Superior temporal gyrus (tissue), 1 donor: Measurements from ENCODE around the gene RIOK1.
"Not testable (repeated sequence)": the region's sequence is repeated elsewhere in the genome, so short reads cannot be mapped to it uniquely, and the experiment has no call there.

Source experiments
- DNase-seq: peaks from one replicate; pipeline ENCODE4 v3.0.0-alpha.2; 2016; ENCODE audit errors: extremely low spot score

RIOK1 gene

GRCh38 chr6:7441048-7441775 lies 51.6 kb downstream of the RIOK1 start:
- DNase-seq = no peak

GRCh38 chr6:7442467-7442866 lies 52.9 kb downstream of the RIOK1 start:
- DNase-seq = no peak

- no peak for DNase-seq
These were observed 55.5 kb downstream of the RIOK1 start for GRCh38 chr6:7445101-7445500.

- no peak for DNase-seq
These were observed 56.4 kb downstream of the RIOK1 start for GRCh38 chr6:7445885-7446461.

- no peak for DNase-seq
These were observed 57.2 kb downstream of the RIOK1 start for GRCh38 chr6:7446619-7447325.

GRCh38 chr6:7448232-7448631 lies 58.6 kb downstream of the RIOK1 start:
- no peak for DNase-seq

- no peak for DNase-seq
These were observed 59.4 kb downstream of the RIOK1 start for GRCh38 chr6:7449018-7449417.

- no peak for DNase-seq
These were observed 61.7 kb downstream of the RIOK1 start for GRCh38 chr6:7451326-7451725.

GRCh38 chr6:7452898-7453297 lies 63.3 kb downstream of the RIOK1 start:
- DNase-seq = no peak

GRCh38 chr6:7454696-7455358 lies 65.2 kb downstream of the RIOK1 start:
- no peak for DNase-seq

GRCh38 chr6:7456302-7456701 lies 66.7 kb downstream of the RIOK1 start:
- not testable (repeated sequence) for DNase-seq

GRCh38 chr6:7461416-7461815 lies 71.8 kb downstream of the RIOK1 start:
- DNase-seq = no peak

GRCh38 chr6:7463785-7464184 lies 74.2 kb downstream of the RIOK1 start:
- no peak for DNase-seq

- no peak for DNase-seq
These were observed 77.6 kb downstream of the RIOK1 start for GRCh38 chr6:7467007-7467897.
